Measurements from ENCODE around the gene EN1. TPM values are rescaled to one million over a fixed set of nuclear protein-coding genes. Genes with fewer than 3 reads are reported as not detected.
A peak's percentile ranks its signal among the peaks of the same experiment; 100 is the strongest.

EN1 gene
- not detected in 2 replicates for total RNA-seq

- no peak for DNase-seq (ENCODE audit: low read depth in 2 of 2)
Measured at GRCh38 chr2:118846953-118847761, at the start of gene EN1. Gene EN1, minus strand, starts transcription at chr2:118847648. Its CDS starts 481 bp downstream, at chr2:118847167.

- DNase-seq (ENCODE audit: low read depth in 2 of 2) = no peak
Measured at GRCh38 chr2:118893100-118893499, 45.7 kb upstream of the EN1 start.

GRCh38 chr2:118889995-118890394 is 42.5 kb upstream of the EN1 start:
- no peak for DNase-seq (ENCODE audit: low read depth in 2 of 2)

- DNase-seq (ENCODE audit: low read depth in 2 of 2) = no peak
Measured at GRCh38 chr2:118883792-118884191, 36.3 kb upstream of the EN1 start.

GRCh38 chr2:118882693-118883336 is 35.4 kb upstream of the EN1 start:
- DNase-seq (ENCODE audit: low read depth in 2 of 2) = peak; percentile 43 to 56

GRCh38 chr2:118881490-118882129 is 34.2 kb upstream of the EN1 start:
- DNase-seq (ENCODE audit: low read depth in 2 of 2) = peak; percentile 24 to 59

- DNase-seq (ENCODE audit: low read depth in 2 of 2) = no peak
Measured at GRCh38 chr2:118880501-118880900, 33.1 kb upstream of the EN1 start.

GRCh38 chr2:118878531-118879149 is 31.2 kb upstream of the EN1 start:
- DNase-seq (ENCODE audit: low read depth in 2 of 2) = no peak

GRCh38 chr2:118875318-118875717 is 27.9 kb upstream of the EN1 start:
- DNase-seq (ENCODE audit: low read depth in 2 of 2) = no peak

- no peak for DNase-seq (ENCODE audit: low read depth in 2 of 2)
Measured at GRCh38 chr2:118874324-118874723, 26.9 kb upstream of the EN1 start.

GRCh38 chr2:118865106-118865505 is 17.7 kb upstream of the EN1 start:
- DNase-seq (ENCODE audit: low read depth in 2 of 2) = peak; percentile 51 to 68

GRCh38 chr2:118864207-118864606 is 16.8 kb upstream of the EN1 start:
- no peak for DNase-seq (ENCODE audit: low read depth in 2 of 2)

- DNase-seq (ENCODE audit: low read depth in 2 of 2) = no peak
Measured at GRCh38 chr2:118861731-118862130, 14.3 kb upstream of the EN1 start.

GRCh38 chr2:118861242-118861641 is 13.8 kb upstream of the EN1 start:
- no peak for DNase-seq (ENCODE audit: low read depth in 2 of 2)

- DNase-seq (ENCODE audit: low read depth in 2 of 2) = no peak
Measured at GRCh38 chr2:118860506-118860905, 13.1 kb upstream of the EN1 start.

GRCh38 chr2:118859157-118859770 is 11.8 kb upstream of the EN1 start:
- no peak for DNase-seq (ENCODE audit: low read depth in 2 of 2)

GRCh38 chr2:118858485-118859156 is 11.2 kb upstream of the EN1 start:
- DNase-seq (ENCODE audit: low read depth in 2 of 2) = no peak

GRCh38 chr2:118857677-118858484 is 10.4 kb upstream of the EN1 start:
- no peak for DNase-seq (ENCODE audit: low read depth in 2 of 2)

- no peak for DNase-seq (ENCODE audit: low read depth in 2 of 2)
Measured at GRCh38 chr2:118856978-118857676, 9.7 kb upstream of the EN1 start.

Data from dermis microvascular lymphatic vessel endothelial cell (primary cell).